Measurements from ENCODE around the gene MEIS2.

DNA sequence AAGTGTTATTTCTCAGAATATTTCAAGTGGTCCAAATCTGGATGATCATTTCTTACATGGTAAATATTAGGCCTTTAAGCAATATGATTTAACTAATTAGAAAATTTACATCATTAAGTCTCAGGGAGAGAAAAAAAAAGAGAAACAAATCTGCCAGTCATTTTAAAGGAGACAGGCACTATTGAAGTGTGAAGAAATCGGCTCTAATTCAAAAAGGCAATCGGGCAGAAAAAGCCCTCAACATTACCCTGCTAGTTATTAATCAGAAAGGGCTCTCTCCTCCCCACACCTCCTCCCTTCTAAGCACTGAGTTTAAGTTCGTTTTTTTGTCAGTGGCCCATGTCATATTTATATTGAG is 215.9 kb downstream of the MEIS2 start:
- TF ChIP-seq, protein P1, sequence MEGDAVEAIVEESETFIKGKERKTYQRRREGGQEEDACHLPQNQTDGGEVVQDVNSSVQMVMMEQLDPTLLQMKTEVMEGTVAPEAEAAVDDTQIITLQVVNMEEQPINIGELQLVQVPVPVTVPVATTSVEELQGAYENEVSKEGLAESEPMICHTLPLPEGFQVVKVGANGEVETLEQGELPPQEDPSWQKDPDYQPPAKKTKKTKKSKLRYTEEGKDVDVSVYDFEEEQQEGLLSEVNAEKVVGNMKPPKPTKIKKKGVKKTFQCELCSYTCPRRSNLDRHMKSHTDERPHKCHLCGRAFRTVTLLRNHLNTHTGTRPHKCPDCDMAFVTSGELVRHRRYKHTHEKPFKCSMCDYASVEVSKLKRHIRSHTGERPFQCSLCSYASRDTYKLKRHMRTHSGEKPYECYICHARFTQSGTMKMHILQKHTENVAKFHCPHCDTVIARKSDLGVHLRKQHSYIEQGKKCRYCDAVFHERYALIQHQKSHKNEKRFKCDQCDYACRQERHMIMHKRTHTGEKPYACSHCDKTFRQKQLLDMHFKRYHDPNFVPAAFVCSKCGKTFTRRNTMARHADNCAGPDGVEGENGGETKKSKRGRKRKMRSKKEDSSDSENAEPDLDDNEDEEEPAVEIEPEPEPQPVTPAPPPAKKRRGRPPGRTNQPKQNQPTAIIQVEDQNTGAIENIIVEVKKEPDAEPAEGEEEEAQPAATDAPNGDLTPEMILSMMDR (conservative IDR thresholded peaks at IDR 0.05; ENCODE audit: low read length) = no peak
- TF ChIP-seq EZH2phosphoT487 (IDR thresholded peaks at IDR 0.05; ENCODE audit: borderline replicate concordance) = no peak
